HG03066 (cell line): Measurements from ENCODE around the gene COL5A2.

Source experiments
- ATAC-seq: cut with Tn5 transposase; IDR thresholded peaks from one replicate; pipeline ENCODE4 v1.9.1; 2021; ENCODE audit warnings: low read depth; ENCODE audit not compliant: unreplicated experiment

The COL5A2 gene

GRCh38 chr2:189013031-189013430 is 166.5 kb downstream of the COL5A2 start:
- ATAC-seq = no peak

- no peak for ATAC-seq
These were observed 167.2 kb downstream of the COL5A2 start for GRCh38 chr2:189012351-189012750.

GRCh38 chr2:189010536-189010935 is 169.0 kb downstream of the COL5A2 start:
- no peak for ATAC-seq

GRCh38 chr2:189008555-189009262 is 170.9 kb downstream of the COL5A2 start:
- no peak for ATAC-seq

- ATAC-seq = no peak
These were observed 177.5 kb downstream of the COL5A2 start for GRCh38 chr2:189002079-189002478.

GRCh38 chr2:189000221-189000620 is 179.3 kb downstream of the COL5A2 start:
- no peak for ATAC-seq

- no peak for ATAC-seq
These were observed 182.3 kb downstream of the COL5A2 start for GRCh38 chr2:188997263-188997662.

- ATAC-seq = no peak
These were observed 186.3 kb downstream of the COL5A2 start for GRCh38 chr2:188993247-188993646.

- ATAC-seq = no peak
These were observed 192.7 kb downstream of the COL5A2 start for GRCh38 chr2:188986839-188987238.

- ATAC-seq = no peak
These were observed 194.9 kb downstream of the COL5A2 start for GRCh38 chr2:188984680-188985079.

GRCh38 chr2:188984065-188984491 is 195.5 kb downstream of the COL5A2 start:
- ATAC-seq = no peak

GRCh38 chr2:188983427-188984064 is 196.0 kb downstream of the COL5A2 start:
- no peak for ATAC-seq
